ENCODE results near the gene TRMT112.

Gene TRMT112

GRCh38 chr11:64297699-64298358 lies 19.5 kb downstream of the TRMT112 start:
- no peak for DNase-seq (ENCODE audit: low read depth)
- no peak for TF ChIP-seq CTCF (IDR thresholded peaks at IDR 0.05; ENCODE audit: low read depth, low read length, missing control alignments)
- no peak overlapping the region for H3K4me3 ChIP-seq (ENCODE audit: low read depth, low read length)
- in situ Hi-C loops (cut with HindIII; ENCODE audit: low sequenced_read_pairs) = no loop called here

GRCh38 chr11:64296830-64297698 lies 20.3 kb downstream of the TRMT112 start:
- TF ChIP-seq CTCF (IDR thresholded peaks at IDR 0.05; ENCODE audit: low read depth, low read length, missing control alignments) = no peak
- DNase-seq (ENCODE audit: low read depth) = no peak
- no peak overlapping the region for H3K4me3 ChIP-seq (ENCODE audit: low read depth, low read length)
- in situ Hi-C loops (cut with HindIII; ENCODE audit: low sequenced_read_pairs) = no loop called here

- in situ Hi-C loops (cut with HindIII; ENCODE audit: low sequenced_read_pairs) = no loop called here
- H3K4me3 ChIP-seq (ENCODE audit: low read depth, low read length) = no peak overlapping the region
These were observed 21.1 kb downstream of the TRMT112 start for GRCh38 chr11:64296236-64296635.

GRCh38 chr11:64295760-64296159 lies 21.6 kb downstream of the TRMT112 start:
- DNase-seq (ENCODE audit: low read depth) = no peak
- no peak overlapping the region for H3K4me3 ChIP-seq (ENCODE audit: low read depth, low read length)
- in situ Hi-C loops (cut with HindIII; ENCODE audit: low sequenced_read_pairs) = no loop called here
- no peak for TF ChIP-seq CTCF (IDR thresholded peaks at IDR 0.05; ENCODE audit: low read depth, low read length, missing control alignments)

More at GRCh38 chr11:64296236-64296635, 21.1 kb downstream of the TRMT112 start:
- no peak for DNase-seq (ENCODE audit: low read depth)
- no peak for TF ChIP-seq CTCF (IDR thresholded peaks at IDR 0.05; ENCODE audit: low read depth, low read length, missing control alignments)

- TF ChIP-seq CTCF (IDR thresholded peaks at IDR 0.05; ENCODE audit: low read depth, low read length, missing control alignments) = no peak
- in situ Hi-C loops (cut with HindIII; ENCODE audit: low sequenced_read_pairs) = no loop called here
- DNase-seq (ENCODE audit: low read depth) = no peak
These were observed 22.6 kb downstream of the TRMT112 start for GRCh38 chr11:64294774-64295173.

GRCh38 chr11:64292460-64293254 lies 24.7 kb downstream of the TRMT112 start:
- no peak for TF ChIP-seq CTCF (IDR thresholded peaks at IDR 0.05; ENCODE audit: low read depth, low read length, missing control alignments)

More at GRCh38 chr11:64294774-64295173, 22.6 kb downstream of the TRMT112 start:
- no peak overlapping the region for H3K4me3 ChIP-seq (ENCODE audit: low read depth, low read length)

More at GRCh38 chr11:64292460-64293254, 24.7 kb downstream of the TRMT112 start:
- H3K4me3 ChIP-seq (ENCODE audit: low read depth, low read length) = no peak overlapping the region
- no peak for DNase-seq (ENCODE audit: low read depth)
- in situ Hi-C loops (cut with HindIII; ENCODE audit: low sequenced_read_pairs) = no loop called here
